IPS-11a (cell line): Measurements from ENCODE around the gene TTC27.

Source experiments
- H3K4me3 ChIP-seq: one replicate; pipeline ENCODE4 v1.5.1; 2013; ENCODE audit warnings: low read depth, low read length, control low read depth

Gene TTC27

DNA sequence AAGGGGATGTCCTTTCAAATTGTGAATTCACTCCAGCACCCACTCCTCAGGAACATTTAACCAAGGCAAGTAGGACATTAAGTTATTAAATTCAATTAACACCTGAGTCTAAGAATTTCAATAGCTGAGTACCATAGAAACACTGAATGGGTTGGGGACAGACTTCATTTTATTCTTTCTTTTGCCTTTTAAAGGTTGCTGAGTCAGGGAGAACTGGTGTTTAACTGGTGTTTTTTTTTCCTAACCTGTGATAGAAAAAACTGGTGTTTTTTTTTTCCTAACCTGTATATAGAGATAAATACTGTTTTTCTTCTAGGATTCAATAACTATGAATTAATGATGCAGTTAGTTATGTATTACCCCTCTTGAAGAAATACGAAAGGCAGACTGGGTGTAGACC, 38.9 kb downstream of the TTC27 start:
- H3K4me3 ChIP-seq, result no peak overlapping the region

DNA sequence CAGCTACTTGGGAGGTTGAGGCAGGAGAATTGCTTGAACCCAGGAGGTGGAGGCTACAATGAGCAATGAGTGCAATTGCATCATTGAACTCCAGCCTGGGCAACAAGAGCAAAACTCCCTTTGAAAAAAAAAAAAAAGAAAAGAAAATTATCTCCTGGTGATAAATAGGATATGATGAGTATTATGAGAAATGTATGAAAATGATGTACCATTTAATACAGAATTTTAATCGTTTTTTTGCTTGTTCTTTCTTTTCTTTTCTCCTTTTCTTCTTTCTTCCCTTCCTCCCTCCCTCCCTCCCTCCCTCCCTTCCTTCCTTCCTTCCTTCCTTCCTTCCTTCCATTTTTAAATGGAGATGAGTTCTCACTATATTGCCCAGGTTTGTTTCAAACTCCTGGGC, 40.4 kb downstream of the TTC27 start:
- no peak overlapping the region for H3K4me3 ChIP-seq

DNA sequence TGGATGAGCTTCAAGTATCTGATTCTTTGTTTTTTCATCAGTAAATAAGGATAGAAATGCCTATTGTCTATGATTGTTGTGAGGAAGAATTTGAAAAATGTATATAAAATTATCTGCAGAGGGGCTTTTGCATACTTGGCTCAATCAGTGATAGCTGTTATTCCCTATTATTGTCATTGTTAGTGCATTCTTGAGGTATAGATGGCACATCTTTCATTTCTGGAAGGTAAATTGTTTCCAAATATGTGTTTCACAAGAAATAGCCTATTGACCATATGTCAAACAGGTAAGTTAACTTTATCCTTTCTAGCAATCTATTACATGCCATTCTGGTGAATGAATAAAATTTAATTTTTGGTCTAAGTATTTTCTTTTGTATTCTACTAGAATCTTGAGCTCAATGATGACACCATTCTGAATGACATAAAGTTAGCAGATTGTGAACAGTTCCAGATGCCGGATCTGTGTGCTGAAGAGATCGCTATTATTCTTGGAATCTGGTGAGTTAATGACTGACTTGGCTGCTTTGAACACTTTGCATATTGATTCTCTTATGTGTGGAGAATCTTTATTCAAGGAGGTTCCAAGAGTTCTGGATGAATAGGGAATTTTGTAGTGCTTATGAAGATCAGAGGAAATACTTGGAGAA, 44.2 kb downstream of the TTC27 start:
- no peak overlapping the region for H3K4me3 ChIP-seq

DNA sequence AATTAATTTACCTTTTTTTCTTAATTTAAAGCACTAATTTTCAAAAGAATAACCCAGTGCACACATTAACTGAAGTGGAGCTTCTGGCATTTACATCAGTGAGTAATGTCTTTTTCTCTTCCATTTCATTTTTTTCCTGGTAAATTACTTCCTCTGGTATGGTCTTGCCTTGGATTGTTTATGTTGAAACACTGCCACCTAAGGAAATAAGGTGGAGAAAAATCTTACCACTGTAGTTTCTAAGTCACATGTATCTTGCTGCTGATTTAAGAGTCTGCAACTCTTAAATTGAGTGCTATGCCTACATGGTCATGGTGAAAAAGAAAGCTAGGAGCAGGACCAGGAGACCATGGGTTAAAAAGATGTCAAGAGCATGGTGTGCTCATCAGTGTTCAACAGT, 51.0 kb downstream of the TTC27 start:
- H3K4me3 ChIP-seq, result no peak overlapping the region

DNA sequence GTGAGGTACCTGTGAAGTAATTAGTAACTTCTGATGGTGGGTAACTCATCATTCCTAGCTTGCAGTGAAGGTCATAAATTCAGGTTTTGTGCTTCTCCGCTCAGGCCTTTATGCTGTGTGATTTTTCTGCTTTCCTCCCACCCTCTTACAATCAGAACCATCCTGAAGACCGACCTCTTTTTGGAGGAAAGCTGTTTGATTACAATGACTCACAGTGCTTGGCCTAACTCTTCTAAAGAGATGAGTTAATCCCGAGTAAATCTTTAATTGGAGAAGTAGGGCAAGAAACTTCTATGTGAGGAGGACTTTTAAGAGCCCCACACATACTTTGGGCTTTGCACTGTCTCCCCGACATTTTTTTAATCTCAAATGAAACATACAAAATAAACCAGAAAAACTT, 53.1 kb downstream of the TTC27 start:
- H3K4me3 ChIP-seq, result no peak overlapping the region

DNA sequence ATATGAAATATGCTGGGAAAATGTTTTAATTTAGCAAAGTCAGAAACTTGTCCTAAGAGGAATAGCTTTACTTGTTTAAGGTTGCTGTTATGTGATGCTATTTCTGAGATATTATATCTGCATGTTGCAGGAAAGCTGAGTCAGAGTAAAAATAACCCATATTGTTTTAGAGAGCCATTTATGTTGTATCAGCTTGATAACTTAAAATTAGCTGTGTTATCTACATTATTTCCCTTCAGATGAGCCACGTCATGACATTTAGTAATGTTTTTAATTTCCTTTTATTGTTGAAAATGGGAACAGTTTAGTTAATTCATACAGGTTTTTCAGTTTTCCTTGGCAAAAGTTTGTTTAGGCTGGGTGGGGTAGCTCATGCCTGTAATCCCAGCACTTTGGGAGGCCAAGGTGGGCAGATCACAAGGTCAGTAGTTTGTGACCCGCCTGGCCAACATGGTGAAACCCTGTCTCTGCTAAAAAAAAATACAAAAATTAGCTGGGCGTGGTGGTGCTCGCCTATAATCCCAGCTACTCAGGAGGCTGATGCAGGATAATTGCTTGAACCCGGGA, 55.8 kb downstream of the TTC27 start:
- H3K4me3 ChIP-seq, result no peak overlapping the region

DNA sequence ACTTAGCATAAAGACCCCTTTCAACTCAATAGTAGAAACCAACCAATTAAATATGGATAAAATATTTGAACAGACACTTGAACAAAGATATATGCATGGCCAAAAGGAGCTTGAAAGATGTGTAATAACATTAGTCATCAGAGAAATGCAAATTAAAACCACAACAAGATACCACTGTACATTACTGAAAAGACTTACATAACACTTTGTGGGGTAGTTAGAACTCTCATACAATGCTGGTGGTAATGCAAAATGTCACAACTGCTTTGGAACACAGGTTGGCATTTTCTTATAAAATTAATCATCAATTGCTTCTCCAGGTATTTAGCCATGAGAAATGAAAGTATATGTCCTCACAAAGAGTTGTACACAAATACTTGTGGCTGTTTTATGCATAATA, 60.7 kb downstream of the TTC27 start:
- no peak overlapping the region for H3K4me3 ChIP-seq

DNA sequence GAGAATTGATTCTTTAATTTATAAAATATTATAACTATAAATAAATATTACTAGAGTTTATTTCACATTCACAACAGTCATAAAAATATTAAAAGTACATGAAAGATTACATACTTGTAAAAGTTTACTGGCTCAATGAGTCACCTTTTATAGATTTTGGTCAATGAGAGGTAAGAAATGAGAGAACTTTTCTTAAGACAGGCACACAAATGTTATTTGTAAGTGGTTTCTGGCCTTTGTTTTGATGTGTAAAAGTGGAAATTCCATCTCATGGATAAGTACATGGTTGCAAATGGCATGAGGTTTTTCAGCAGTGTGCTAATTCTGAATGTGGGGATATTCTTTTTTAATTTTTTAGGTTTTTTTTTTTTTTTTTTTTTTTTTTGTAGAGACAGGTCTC, 63.8 kb downstream of the TTC27 start:
- no peak overlapping the region for H3K4me3 ChIP-seq

DNA sequence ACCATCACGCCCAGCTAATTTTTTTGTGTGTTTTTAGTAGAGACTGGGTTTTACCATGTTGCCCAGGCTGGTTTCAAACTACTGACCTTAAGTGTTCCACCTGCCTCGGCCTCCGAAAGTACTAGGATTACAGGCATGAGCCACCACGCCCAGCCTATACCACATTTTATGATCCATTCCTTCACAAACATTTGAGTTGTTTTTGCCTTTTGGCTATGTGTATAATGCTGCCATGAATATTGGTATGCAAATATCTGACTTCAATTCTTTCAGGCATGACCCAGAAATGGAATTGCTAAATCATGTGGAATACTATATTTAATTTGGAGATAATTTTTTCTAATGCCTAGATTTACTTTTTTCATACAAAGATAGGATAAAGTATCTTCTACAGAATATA, 68.6 kb downstream of the TTC27 start:
- no peak overlapping the region for H3K4me3 ChIP-seq

DNA sequence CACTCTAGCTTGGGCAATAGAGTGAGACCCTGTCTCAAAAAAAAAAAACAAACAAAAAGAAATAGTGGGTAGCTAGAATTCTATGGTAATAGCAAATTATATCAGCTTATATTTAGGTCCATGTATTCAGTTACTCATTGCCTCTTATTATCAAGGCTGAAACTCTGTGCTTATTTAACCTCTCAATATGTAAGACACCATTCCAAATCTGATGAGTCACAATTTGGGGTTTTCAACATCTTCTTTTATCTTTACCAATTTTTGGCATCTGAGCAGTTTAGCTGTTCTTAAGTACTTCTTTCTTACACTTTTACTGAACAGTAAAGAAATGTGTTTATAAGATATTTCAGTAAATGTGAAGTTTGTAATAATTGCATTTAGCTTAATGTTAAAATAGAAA, 69.3 kb downstream of the TTC27 start:
- no peak overlapping the region for H3K4me3 ChIP-seq

DNA sequence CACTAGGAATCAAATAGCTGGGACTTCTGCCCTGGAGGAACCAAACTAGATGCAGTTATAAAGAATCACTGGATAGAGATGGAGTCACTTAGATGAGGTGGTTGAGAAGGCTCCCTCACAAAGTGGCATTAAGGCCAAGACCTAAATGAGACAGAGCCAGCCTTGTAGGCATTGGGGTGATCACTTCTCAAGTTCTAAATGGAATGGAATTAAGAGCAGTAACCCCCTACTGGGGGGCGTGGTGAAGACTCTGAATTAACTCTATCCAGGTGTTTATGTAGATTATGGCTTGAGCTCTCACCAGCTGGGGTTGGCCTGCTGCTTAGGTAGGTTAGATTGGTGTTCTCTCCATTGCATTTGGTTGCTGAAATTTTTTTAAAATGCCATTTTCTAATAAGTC, 71.3 kb downstream of the TTC27 start:
- H3K4me3 ChIP-seq, result no peak overlapping the region

DNA sequence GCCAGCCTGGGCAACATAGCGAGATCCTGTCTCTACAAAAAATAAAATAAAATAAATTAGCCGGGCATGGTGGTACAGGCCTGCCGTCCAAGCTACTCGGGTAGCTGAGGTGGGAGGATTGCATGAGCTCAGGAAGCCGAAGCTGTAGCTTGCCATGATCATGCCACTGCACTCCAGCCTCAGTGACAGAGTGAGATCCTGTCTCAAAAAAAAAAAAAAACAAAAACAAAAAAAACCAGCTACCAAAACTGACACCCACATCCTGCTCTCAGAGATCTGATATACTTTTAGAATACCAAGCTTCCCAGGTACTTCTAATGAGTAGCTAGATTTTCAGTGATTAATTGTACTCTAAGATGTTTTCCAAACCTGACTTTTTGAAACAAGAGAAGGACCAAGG, 74.0 kb downstream of the TTC27 start:
- no peak overlapping the region for H3K4me3 ChIP-seq

DNA sequence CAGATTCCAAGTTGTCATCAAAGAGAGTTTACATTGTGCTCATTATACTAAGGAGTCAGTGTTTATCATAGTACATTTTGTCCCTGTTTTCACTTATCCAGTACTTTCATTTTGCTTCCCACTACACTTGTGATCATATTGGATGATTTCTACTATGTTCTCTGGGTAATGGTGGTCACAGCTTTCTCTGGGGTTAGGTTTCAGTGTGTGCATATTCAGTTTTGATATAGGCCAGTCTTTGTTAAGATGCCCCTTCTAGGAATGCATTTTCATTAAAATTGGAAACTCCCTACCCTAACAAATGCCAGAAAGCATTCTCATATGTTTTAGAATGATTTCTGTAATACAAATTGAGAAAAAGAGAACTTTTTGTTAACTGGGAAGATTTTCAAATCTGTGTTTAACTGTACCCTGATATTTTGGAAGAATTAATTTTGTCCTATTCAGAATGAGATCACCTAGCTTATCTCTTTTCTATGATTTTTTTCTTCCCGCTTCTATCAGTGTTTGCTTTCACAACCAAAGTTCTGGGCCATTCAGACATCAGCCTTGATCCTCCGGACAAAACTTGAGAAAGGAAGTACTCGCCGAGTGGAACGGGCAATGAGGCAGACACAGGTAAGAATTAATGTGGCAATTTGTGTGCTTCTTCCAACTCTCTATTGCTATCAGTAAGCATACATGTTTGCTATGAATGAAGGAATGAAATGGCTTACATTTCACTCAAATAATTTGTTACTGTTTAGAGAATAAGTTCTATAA, 74.6 kb downstream of the TTC27 start:
- no peak overlapping the region for H3K4me3 ChIP-seq

DNA sequence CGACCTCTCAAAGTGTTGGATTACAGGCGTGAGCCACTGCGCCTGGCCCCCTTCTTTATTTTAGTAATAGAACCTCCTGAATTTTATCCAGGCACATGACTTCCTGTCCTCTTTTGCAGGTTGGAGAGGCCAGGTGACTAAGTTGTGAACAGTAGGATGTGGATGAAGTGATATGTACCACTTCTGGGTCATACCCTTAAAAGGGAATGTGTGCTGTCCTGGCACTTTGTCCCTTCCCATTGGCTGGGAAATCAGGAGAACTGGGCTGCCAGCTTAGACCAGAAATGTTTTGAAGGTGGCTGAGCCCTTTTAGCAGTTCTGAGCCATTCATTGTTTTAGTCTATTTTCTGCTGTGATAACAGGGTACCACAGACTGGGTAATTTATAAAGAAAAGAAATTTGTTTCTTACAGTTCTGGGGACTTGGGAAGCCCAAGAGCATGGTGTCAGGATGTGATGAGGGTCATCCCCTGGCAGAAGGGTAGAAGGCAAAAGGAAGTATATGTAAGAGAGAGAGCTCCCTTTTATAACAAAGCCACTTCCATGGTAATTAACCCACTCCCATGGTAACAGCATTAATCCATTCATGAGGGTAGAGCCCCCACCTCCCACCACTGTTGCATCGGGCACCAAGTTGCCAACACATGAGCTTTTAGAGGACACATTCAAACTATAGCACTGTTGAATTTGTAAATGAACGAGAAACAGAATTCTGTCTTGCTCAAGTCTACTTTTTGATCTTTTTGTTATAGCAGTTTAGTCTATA, 79.1 kb downstream of the TTC27 start:
- H3K4me3 ChIP-seq, result no peak overlapping the region

DNA sequence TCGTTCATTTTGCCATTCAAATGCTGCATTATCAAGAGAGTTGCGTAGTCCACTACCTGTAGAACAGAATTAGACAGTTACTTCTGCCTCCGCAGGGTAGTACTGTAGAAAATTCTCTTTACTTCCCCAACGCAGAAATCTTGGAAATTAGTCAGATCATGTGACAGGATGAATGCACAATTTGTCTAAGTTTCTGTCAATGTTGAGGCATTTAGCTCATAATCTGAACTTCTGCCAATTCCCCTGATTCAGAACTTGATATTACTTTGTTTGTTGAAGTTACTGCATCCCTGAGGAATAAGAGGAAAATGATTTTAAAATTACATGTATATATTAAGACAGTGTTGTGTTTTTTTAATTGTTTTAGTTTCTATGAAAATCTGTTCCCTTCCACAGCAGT, 83.4 kb downstream of the TTC27 start:
- no peak overlapping the region for H3K4me3 ChIP-seq

DNA sequence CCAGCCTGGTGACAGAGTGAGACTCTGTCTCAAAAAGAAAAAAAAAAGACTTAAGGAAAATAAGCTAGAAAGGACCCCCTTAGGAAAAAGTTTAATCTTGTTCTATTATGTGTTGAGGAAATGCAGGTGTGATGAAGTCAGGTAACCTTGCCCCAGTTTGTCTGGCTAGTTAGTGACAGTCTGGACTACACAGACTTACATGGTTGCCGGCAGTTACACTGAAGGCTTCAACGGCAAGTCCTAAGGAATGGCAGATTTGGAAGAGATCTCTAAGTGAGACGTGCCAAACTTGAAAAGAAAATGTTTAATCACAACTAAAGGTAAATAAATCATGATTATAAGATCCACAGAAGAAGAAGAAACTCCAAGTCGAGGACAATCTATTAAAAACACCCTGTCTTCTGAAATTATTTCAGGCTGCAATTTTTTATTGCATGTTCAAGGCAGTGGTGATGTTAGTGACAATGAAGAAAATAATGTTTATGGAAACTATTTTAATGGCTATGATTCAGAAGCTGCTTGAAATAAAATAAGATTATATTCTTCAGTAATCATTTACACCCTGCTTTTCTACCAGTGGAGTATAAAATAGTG, 84.2 kb downstream of the TTC27 start:
- H3K4me3 ChIP-seq, result no peak overlapping the region

DNA sequence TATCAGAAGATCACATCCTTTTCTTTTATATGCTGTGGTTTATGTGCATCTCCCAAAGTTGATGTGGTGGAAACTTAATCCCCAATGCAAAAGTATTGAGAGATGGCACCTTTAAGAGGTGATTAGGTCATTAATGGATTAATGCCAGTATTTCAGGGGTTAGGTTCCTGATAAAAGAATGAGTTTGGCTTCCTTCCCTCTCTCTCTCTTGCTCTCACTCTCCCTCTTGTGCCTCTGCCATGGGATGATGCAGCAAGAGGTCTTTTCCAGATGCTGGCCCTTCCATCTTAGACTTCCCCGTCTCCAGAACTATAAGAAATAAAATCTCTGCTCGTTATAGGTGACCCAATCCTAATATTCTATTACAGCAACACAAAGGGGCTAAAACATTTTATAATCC, 85.0 kb downstream of the TTC27 start:
- H3K4me3 ChIP-seq, result no peak overlapping the region

DNA sequence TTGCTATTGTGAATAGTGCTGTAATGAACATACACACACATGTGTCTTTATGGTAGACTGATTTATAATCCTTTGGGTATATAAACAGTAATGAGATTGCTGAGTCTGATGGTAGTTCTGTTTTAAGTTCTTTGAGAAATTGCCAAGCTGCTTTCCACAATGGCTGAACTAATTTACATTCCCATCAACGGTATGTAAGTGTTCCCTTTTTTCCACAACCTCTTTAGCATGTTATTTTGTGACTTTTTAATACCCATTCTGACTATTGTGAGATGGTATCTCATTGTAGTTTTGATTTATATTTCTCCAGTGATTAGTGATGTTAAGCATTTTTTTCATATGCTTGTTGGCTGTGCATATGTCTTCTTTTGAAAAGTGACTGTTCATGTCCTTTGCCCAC, 86.7 kb downstream of the TTC27 start:
- H3K4me3 ChIP-seq, result no peak overlapping the region

DNA sequence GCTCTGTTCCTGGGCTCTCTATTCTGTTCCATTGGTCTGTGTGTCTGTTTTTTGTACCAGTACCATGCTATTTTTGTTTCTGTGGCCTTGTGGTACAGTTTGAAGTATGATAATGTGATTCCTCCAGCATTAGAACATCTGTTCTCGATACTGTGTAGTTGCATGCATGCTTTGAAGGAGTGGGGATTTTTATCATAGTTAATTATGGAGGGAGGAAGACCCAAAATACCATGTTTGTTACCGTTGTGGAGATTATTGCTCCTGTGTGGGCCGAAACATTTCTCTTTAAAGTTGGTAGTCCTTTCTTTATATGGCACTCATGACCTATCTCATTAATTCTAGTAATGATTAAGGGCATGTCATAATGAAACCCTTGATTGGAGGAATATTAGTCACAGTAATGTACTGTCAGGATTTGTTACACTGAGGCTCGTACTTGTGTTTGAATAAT, 87.6 kb downstream of the TTC27 start:
- H3K4me3 ChIP-seq, result no peak overlapping the region

DNA sequence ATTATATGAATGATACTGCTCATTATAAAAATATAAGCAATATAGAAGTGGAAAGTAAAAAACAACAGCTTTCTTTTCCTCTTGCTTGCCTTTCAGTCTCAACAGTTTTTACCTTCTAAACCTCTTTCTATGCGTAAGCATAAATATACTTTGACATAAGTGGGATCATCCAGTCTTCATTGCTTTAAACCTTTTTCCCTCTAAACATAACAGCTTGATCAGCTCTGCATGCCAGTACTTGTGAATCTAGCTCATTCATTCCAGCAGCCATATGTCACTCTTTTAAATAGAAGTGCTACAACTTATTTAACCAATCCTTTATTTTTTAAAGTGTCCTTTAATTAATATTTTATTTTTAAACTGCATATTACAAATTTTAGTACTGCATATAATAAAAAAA, 88.1 kb downstream of the TTC27 start:
- no peak overlapping the region for H3K4me3 ChIP-seq

DNA sequence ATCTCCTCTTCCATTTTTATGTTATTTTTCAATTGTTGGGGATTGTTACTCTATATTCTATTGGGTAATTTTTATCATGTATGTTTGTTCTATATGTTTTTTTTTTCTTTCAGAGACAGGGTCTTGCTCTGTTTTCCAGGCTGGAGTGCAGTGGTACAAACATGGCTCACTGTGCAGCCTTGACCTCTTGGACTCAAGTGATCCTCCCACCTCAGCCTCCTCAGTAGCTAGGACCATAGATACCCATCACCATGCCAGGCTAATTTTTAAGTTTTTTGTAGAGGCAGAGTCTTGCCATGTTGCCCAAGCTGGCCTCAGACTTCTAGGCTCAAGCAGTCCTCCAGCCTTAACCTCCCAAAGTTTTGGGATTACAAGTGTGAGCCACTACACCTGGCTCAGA, 88.7 kb downstream of the TTC27 start:
- H3K4me3 ChIP-seq, result no peak overlapping the region
